Omental fat pad (tissue), 4 donors: ENCODE results near the gene ALAS2. TPM values are rescaled to one million over a fixed set of nuclear protein-coding genes. Genes with fewer than 3 reads are reported as not detected.

Experiments used
- ATAC-seq: fragments of 150-250 bp; one replicate; pipeline ENCODE4 v1.9.1; 2016; ENCODE audit warnings: mild to moderate bottlenecking, moderate library complexity; ENCODE audit not compliant: low FRiP score
- DNase-seq: peaks from one replicate; pipeline ENCODE4 v3.0.0-alpha.2; 2019; ENCODE audit warnings: low spot score
- total RNA-seq, 4 donors: library from RNA; depleted of rRNA; stranded (reverse); fragments of >200 nt; gene quantifications; one replicate each; pipeline ENCODE4 v1.1.0, GENCODE V29; 2016
- TF ChIP-seq, protein P1 (sequence below), 3 donors: fragments of 450-650 bp; IDR thresholded peaks; one replicate each; pipeline ENCODE4 v1.5.1; 2016 to 2017; ENCODE audit warnings: antibody characterized with exemption in 3 of 3, mild to moderate bottlenecking in 3 of 3, moderate library complexity in 2 of 3

The ALAS2 gene
- total RNA-seq, 4 donors from 2014 or later: 0.74 to 4.6 (median 1.2) TPM

GRCh38 chrX:55041514-55041913 is 10.7 kb upstream of the ALAS2 start:
- no peak for DNase-seq

GRCh38 chrX:55039471-55039870 is 8.7 kb upstream of the ALAS2 start:
- ATAC-seq: no peak
- no peak for DNase-seq
- TF ChIP-seq, protein P1, sequence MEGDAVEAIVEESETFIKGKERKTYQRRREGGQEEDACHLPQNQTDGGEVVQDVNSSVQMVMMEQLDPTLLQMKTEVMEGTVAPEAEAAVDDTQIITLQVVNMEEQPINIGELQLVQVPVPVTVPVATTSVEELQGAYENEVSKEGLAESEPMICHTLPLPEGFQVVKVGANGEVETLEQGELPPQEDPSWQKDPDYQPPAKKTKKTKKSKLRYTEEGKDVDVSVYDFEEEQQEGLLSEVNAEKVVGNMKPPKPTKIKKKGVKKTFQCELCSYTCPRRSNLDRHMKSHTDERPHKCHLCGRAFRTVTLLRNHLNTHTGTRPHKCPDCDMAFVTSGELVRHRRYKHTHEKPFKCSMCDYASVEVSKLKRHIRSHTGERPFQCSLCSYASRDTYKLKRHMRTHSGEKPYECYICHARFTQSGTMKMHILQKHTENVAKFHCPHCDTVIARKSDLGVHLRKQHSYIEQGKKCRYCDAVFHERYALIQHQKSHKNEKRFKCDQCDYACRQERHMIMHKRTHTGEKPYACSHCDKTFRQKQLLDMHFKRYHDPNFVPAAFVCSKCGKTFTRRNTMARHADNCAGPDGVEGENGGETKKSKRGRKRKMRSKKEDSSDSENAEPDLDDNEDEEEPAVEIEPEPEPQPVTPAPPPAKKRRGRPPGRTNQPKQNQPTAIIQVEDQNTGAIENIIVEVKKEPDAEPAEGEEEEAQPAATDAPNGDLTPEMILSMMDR (IDR thresholded peaks at IDR 0.05): no peak

More at GRCh38 chrX:55041514-55041913, 10.7 kb upstream of the ALAS2 start:
- TF ChIP-seq, protein P1 (IDR thresholded peaks at IDR 0.05): no peak
- no peak for ATAC-seq

DNA sequence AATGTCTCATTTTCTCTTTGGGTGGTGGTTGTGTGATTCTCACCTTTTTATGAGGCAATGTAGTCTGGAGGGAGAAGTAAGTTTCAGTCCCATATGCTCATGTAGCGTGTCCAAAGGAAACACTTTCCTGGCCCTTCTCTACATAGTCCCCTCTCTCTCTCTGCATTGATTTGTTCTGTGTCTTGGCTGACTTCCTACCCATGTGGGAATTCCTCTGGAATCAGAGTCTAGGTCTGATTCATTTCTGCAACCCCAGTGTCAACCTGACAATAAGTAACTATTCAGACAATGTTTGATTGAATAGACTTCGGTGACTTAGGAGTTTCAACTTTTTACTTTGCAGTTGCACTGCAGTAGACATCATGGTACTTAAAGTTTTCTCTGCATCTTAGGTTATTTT is 2.7 kb upstream of the ALAS2 start:
- DNase-seq: no peak
- TF ChIP-seq, protein P1 (IDR thresholded peaks at IDR 0.05): no peak
- ATAC-seq: no peak

DNA sequence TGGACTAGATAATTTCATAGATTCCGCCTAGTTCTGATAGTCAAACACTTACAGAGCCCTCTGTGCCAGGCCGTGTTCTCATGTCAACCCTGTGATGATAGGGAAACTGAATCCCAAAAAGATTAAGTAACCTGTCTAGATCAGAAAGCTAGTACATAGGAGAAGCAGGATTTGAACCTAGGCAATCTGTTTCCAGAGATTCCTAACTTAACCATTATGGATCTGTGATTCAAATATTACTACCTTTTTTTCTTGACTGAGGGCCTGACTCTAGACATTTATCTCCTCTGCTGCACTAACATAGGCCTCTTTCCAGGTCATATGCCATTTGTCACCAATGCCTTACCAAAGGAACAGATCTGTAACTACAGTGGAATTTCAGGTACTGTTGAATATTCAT is 1.5 kb downstream of the ALAS2 start:
- DNase-seq: no peak
- TF ChIP-seq, protein P1 (IDR thresholded peaks at IDR 0.05): no peak
- no peak for ATAC-seq

DNA sequence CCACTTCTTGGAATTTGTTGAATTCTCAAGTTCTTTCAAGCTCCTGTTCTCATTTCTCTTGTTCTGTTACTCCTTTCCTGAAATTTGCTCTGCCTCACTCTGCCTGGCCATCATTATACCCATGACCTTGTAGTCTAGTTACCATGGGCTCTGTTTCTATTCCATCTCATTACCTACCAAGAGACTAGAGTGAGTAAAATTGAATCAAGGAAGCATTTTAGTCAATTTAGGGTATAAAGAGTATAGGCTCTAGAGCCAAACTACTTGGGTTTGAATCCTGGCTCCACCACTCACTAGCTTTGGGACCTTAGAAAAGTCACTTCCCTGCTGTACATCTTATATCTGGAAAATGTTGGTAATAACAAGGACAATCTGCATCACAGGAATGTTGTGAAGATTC is 2.2 kb downstream of the ALAS2 start:
- ATAC-seq (no peak), DNase-seq (no peak)
- TF ChIP-seq, protein P1 (IDR thresholded peaks at IDR 0.05): no peak

- ATAC-seq (no peak), DNase-seq (no peak)
- TF ChIP-seq, protein P1 (IDR thresholded peaks at IDR 0.05): no peak
Measured at GRCh38 chrX:55028040-55028439, 2.7 kb downstream of the ALAS2 start.

GRCh38 chrX:55026840-55027239 is 3.9 kb downstream of the ALAS2 start:
- no peak for ATAC-seq
- TF ChIP-seq, protein P1 (IDR thresholded peaks at IDR 0.05): no peak
- DNase-seq: no peak
